Progenitor cell of endocrine pancreas (in vitro differentiated cells): ENCODE measurements around the gene NUDT7. TPM values are rescaled to one million over a fixed set of nuclear protein-coding genes. Genes with fewer than 3 reads are reported as not detected.
A peak's percentile ranks its signal among the peaks of the same experiment; 100 is the strongest.

Experiments used
- DNase-seq: peaks from one replicate; pipeline ENCODE4 v3.0.0; 2021; ENCODE audit warnings: low spot score; ENCODE audit not compliant: unreplicated experiment
- H3K27ac Mint-ChIP-seq: 2 replicates; pipeline ENCODE4 v1.8.0; 2021; ENCODE audit warnings: mild to moderate bottlenecking, moderate library complexity, mixed read lengths
- H3K27me3 Mint-ChIP-seq: 2 replicates; pipeline ENCODE4 v1.8.0; 2021; ENCODE audit warnings: mixed read lengths
- H3K36me3 Mint-ChIP-seq: 2 replicates; pipeline ENCODE4 v1.8.0; 2022; ENCODE audit warnings: mixed read lengths; ENCODE audit not compliant: insufficient read depth
- H3K4me1 Mint-ChIP-seq: 2 replicates; pipeline ENCODE4 v1.8.0; 2021; ENCODE audit warnings: low read depth, mixed read lengths
- H3K4me3 Mint-ChIP-seq: 2 replicates; pipeline ENCODE4 v1.8.0; 2021; ENCODE audit warnings: low read depth, mild to moderate bottlenecking, moderate library complexity, mixed read lengths
- H3K9me3 Mint-ChIP-seq: 2 replicates; pipeline ENCODE4 v1.8.0; 2021; ENCODE audit warnings: low read depth, mixed read lengths
- CTCF ChIP-seq: fragments of 200-600 bp; sonication (generic); IDR thresholded peaks from one replicate; pipeline ENCODE4 v1.5.0; 2021; ENCODE audit warnings: antibody characterized with exemption, mild to moderate bottlenecking; ENCODE audit not compliant: unreplicated experiment
- long read RNA-seq: library from polyadenylated mRNA; unstranded; transcript quantifications from one replicate; pipeline ENCODE4 v2.0.0, GENCODE V29; 2020
- total RNA-seq: library from RNA; stranded (reverse); gene quantifications from 2 replicates; pipeline ENCODE4 v1.2.1, GENCODE V29; 2021

Gene NUDT7
- 4.2 and 5.7 TPM in 2 replicates for total RNA-seq
- long read RNA-seq, partial matches to known transcripts: 0 of 3 reads
- long read RNA-seq, other reads (novel, unspliced or antisense): 0 of 3 reads

- Mint-ChIP-seq H3K27ac (peak within 1 kb of the TSS; percentile 96), H3K9me3 (no peaks in the 10 kb centered on the region), H3K4me3 (peak within 1 kb of the TSS; percentile 88), H3K27me3 (no peaks in the 10 kb centered on the region), H3K36me3 (no peaks in the 10 kb centered on the region), H3K4me1 (peaks cover 9% of the 10 kb centered on the region)
- peak; percentile 97 for DNase-seq
- TF ChIP-seq CTCF: peak; percentile 40
These were observed at the start of gene NUDT7 for GRCh38 chr16:77722309-77723107. Gene NUDT7 (plus strand): TSS chr16:77722514. CDS start chr16:77722583, 69 bp downstream.

GRCh38 chr16:77674888-77675287 lies 47.4 kb upstream of the NUDT7 start:
- Mint-ChIP-seq H3K9me3 (no peaks in the 10 kb centered on the region), H3K4me1 (no peaks in the 10 kb centered on the region), H3K36me3 (no peaks in the 10 kb centered on the region), H3K27ac (no peak overlapping the region), H3K4me3 (no peak overlapping the region), H3K27me3 (no peaks in the 10 kb centered on the region)
- no peak for TF ChIP-seq CTCF
- DNase-seq: no peak

- peak; percentile 64 for DNase-seq
- H3K27ac Mint-ChIP-seq: no peak overlapping the region
- H3K36me3 Mint-ChIP-seq: no peaks in the 10 kb centered on the region
- no peak overlapping the region for H3K4me3 Mint-ChIP-seq
- no peaks in the 10 kb centered on the region for H3K27me3 Mint-ChIP-seq
- peak; percentile 86 for TF ChIP-seq CTCF
- no peaks in the 10 kb centered on the region for H3K9me3 Mint-ChIP-seq
- no peaks in the 10 kb centered on the region for H3K4me1 Mint-ChIP-seq
These were observed 46.6 kb upstream of the NUDT7 start for GRCh38 chr16:77675464-77676324.

- Mint-ChIP-seq H3K4me1 (no peaks in the 10 kb centered on the region), H3K36me3 (no peaks in the 10 kb centered on the region), H3K27ac (no peak overlapping the region), H3K9me3 (no peaks in the 10 kb centered on the region), H3K27me3 (no peaks in the 10 kb centered on the region), H3K4me3 (no peak overlapping the region)
- DNase-seq: no peak
- no peak for TF ChIP-seq CTCF
These were observed 45.2 kb upstream of the NUDT7 start for GRCh38 chr16:77677129-77677528.

- H3K27me3 Mint-ChIP-seq: no peaks in the 10 kb centered on the region
- no peaks in the 10 kb centered on the region for H3K9me3 Mint-ChIP-seq
- H3K4me1 Mint-ChIP-seq: no peaks in the 10 kb centered on the region
- no peak overlapping the region for H3K4me3 Mint-ChIP-seq
- H3K27ac Mint-ChIP-seq: no peak overlapping the region
- TF ChIP-seq CTCF: no peak
- H3K36me3 Mint-ChIP-seq: no peaks in the 10 kb centered on the region
- no peak for DNase-seq
These were observed 42.9 kb upstream of the NUDT7 start for GRCh38 chr16:77679391-77679790.
